ENCODE results near the gene CRNN.

The CRNN gene

GRCh38 chr1:152415454-152416227 lies 1.6 kb upstream of the CRNN start:
- no peaks in the 10 kb centered on the region for H3K36me3 ChIP-seq (ENCODE audit: control insufficient read depth, insufficient read depth, low read length)
- H3K27me3 ChIP-seq (ENCODE audit: control insufficient read depth, insufficient read depth, low read length) = no peaks in the 10 kb centered on the region
- peaks cover 22% of the 10 kb centered on the region for H3K9me3 ChIP-seq (ENCODE audit: control insufficient read depth, insufficient read depth, low read length)
- H3K4me3 ChIP-seq (ENCODE audit: low read depth, low read length) = no peak overlapping the region
- H3K4me1 ChIP-seq (ENCODE audit: control insufficient read depth, insufficient read depth, low read length) = no peaks in the 10 kb centered on the region
- no peak overlapping the region for H3K9ac ChIP-seq (ENCODE audit: low read depth, low read length)

DNA sequence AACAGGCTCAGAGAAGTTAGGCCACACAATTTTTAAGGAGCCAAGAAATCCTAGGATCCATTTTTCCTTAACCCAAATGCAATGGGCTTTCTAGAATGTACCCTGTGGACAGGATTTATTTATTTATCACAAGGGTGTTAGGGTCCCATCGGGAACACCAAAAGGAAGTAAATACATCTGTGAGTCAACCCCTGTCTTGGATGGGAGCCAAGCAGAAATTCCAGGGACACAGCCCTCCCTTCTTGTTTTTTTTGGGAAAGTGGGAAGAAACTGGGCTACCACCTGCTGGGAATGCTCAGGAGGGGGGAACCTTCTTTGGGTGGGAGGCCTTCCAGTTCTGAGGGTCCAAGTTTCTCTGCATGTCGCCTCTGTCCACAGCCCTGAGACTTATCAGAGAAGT lies 1.3 kb downstream of the CRNN start:
- no peaks in the 10 kb centered on the region for H3K4me1 ChIP-seq (ENCODE audit: control insufficient read depth, insufficient read depth, low read length)
- no peaks in the 10 kb centered on the region for H3K27me3 ChIP-seq (ENCODE audit: control insufficient read depth, insufficient read depth, low read length)
- H3K4me3 ChIP-seq (ENCODE audit: low read depth, low read length) = no peak overlapping the region
- H3K9ac ChIP-seq (ENCODE audit: low read depth, low read length) = no peak overlapping the region
- no peaks in the 10 kb centered on the region for H3K36me3 ChIP-seq (ENCODE audit: control insufficient read depth, insufficient read depth, low read length)
- H3K9me3 ChIP-seq (ENCODE audit: control insufficient read depth, insufficient read depth, low read length) = peaks cover 28% of the 10 kb centered on the region

GRCh38 chr1:152411134-152411533 lies 2.9 kb downstream of the CRNN start:
- H3K9me3 ChIP-seq (ENCODE audit: control insufficient read depth, insufficient read depth, low read length) = peaks cover 32% of the 10 kb centered on the region
- no peak overlapping the region for H3K4me3 ChIP-seq (ENCODE audit: low read depth, low read length)
- H3K9ac ChIP-seq (ENCODE audit: low read depth, low read length) = no peak overlapping the region
- H3K4me1 ChIP-seq (ENCODE audit: control insufficient read depth, insufficient read depth, low read length) = no peaks in the 10 kb centered on the region
- no peaks in the 10 kb centered on the region for H3K36me3 ChIP-seq (ENCODE audit: control insufficient read depth, insufficient read depth, low read length)
- no peaks in the 10 kb centered on the region for H3K27me3 ChIP-seq (ENCODE audit: control insufficient read depth, insufficient read depth, low read length)

DNA sequence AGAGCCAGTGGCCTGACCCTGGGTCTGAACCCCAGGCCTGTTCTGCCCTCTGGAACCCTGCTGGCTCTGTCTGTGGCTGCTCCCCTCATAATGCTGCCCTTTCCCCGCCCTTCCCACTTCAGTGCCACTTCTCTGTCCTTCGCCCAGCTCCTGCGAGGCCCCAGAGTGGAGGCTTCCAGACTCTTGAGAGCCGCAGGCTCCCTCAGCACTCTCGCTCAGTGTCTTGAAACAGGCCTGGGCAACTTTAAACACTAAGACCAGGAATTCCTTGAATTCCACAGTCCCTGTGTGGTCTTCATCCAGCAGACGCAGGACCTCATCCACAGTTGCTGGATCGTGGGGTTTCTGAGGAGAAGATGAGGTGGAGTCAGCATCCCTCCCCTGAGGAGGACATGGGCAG lies 3.5 kb downstream of the CRNN start:
- no peaks in the 10 kb centered on the region for H3K27me3 ChIP-seq (ENCODE audit: control insufficient read depth, insufficient read depth, low read length)
- no peaks in the 10 kb centered on the region for H3K36me3 ChIP-seq (ENCODE audit: control insufficient read depth, insufficient read depth, low read length)
- peaks cover 29% of the 10 kb centered on the region for H3K9me3 ChIP-seq (ENCODE audit: control insufficient read depth, insufficient read depth, low read length)
- no peak overlapping the region for H3K4me3 ChIP-seq (ENCODE audit: low read depth, low read length)
- no peak overlapping the region for H3K9ac ChIP-seq (ENCODE audit: low read depth, low read length)
- H3K4me1 ChIP-seq (ENCODE audit: control insufficient read depth, insufficient read depth, low read length) = no peaks in the 10 kb centered on the region

- Histone ChIP-seq H3K9me3 (ENCODE audit: control insufficient read depth, insufficient read depth, low read length) (peaks cover 27% of the 10 kb centered on the region), H3K36me3 (ENCODE audit: control insufficient read depth, insufficient read depth, low read length) (no peaks in the 10 kb centered on the region), H3K4me3 (ENCODE audit: low read depth, low read length) (no peak overlapping the region), H3K9ac (ENCODE audit: low read depth, low read length) (no peak overlapping the region), H3K4me1 (ENCODE audit: control insufficient read depth, insufficient read depth, low read length) (no peaks in the 10 kb centered on the region), H3K27me3 (ENCODE audit: control insufficient read depth, insufficient read depth, low read length) (no peaks in the 10 kb centered on the region)
Measured at GRCh38 chr1:152410028-152410427, 4.0 kb downstream of the CRNN start.

DNA sequence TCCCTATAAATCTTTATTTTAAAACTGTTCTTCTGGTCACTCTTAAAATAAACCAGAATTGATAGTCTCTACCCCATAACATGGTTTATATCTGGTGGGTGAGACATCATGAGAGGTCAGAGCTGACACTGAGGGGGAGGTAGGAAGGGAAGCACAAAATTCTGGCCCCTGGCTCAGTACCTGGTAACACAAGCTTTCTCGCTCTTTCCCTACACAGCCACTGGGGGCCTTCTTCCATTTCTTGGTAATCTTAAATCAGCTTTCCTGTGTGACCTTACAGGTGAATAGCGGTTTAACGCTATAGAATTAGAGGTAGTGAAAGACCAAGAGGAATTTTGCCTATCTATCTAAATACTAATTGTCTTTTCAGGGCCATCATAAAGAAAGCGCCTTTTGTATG lies 5.4 kb downstream of the CRNN start:
- no peak overlapping the region for H3K4me3 ChIP-seq (ENCODE audit: low read depth, low read length)
- H3K9me3 ChIP-seq (ENCODE audit: control insufficient read depth, insufficient read depth, low read length) = peaks cover 27% of the 10 kb centered on the region
- no peaks in the 10 kb centered on the region for H3K27me3 ChIP-seq (ENCODE audit: control insufficient read depth, insufficient read depth, low read length)

DNA sequence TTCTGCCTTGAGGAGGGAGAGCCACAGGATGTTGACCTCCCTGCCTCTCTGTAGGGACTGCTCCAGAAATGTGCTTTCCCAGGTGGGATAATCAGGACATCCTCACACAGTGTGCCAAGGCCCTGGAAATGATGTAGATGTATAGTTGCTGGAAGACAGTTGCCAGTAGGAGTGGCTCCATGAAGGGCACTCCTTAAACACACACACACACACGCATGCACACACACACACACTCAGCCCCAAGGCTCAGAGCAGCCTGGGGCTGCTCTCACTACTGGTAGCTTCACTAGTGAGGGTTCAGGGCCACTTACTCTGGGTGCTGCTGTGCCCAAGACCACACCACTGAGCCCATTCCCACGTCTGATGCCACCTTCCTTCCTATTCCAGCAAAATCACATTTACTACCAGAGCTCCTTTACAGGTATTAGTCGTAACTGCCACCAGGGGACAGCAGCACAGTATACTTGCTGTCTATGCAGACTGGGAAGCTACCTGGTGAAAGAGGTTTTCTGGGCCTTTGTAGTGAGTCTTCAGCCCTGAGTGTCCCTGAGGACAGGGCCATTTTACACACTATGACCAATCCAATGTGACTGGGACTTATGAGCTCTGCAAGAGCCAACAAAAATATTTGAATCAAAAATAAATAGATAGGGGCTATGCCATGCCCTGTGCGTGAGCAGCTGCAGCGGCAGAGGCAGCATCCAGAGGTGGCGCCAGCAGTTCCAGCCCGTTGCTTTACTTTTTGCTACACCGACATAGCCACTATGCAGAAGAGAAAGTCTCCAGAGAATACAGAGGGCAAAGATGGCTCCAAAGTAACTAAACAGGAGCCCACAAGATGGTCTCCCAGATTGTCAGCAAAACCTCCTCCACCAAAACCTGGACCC lies 15.0 kb downstream of the CRNN start:
- no peak overlapping the region for H3K4me3 ChIP-seq (ENCODE audit: low read depth, low read length)
- H3K9ac ChIP-seq (ENCODE audit: low read depth, low read length) = no peak overlapping the region
- H3K36me3 ChIP-seq (ENCODE audit: control insufficient read depth, insufficient read depth, low read length) = no peaks in the 10 kb centered on the region
- H3K9me3 ChIP-seq (ENCODE audit: control insufficient read depth, insufficient read depth, low read length) = peaks cover 10% of the 10 kb centered on the region
- H3K27me3 ChIP-seq (ENCODE audit: control insufficient read depth, insufficient read depth, low read length) = no peaks in the 10 kb centered on the region
- no peaks in the 10 kb centered on the region for H3K4me1 ChIP-seq (ENCODE audit: control insufficient read depth, insufficient read depth, low read length)

More for the DNA sequence above, 5.4 kb downstream of the CRNN start:
- Histone ChIP-seq H3K36me3 (ENCODE audit: control insufficient read depth, insufficient read depth, low read length) (no peaks in the 10 kb centered on the region), H3K4me1 (ENCODE audit: control insufficient read depth, insufficient read depth, low read length) (no peaks in the 10 kb centered on the region), H3K9ac (ENCODE audit: low read depth, low read length) (no peak overlapping the region)

- H3K27me3 ChIP-seq (ENCODE audit: control insufficient read depth, insufficient read depth, low read length) = no peaks in the 10 kb centered on the region
- H3K36me3 ChIP-seq (ENCODE audit: control insufficient read depth, insufficient read depth, low read length) = no peaks in the 10 kb centered on the region
- peaks cover 10% of the 10 kb centered on the region for H3K9me3 ChIP-seq (ENCODE audit: control insufficient read depth, insufficient read depth, low read length)
- no peak overlapping the region for H3K9ac ChIP-seq (ENCODE audit: low read depth, low read length)
- no peak overlapping the region for H3K4me3 ChIP-seq (ENCODE audit: low read depth, low read length)
- no peaks in the 10 kb centered on the region for H3K4me1 ChIP-seq (ENCODE audit: control insufficient read depth, insufficient read depth, low read length)
Measured at GRCh38 chr1:152397474-152397873, 16.6 kb downstream of the CRNN start.

GRCh38 chr1:152394151-152394550 lies 19.9 kb downstream of the CRNN start:
- no peaks in the 10 kb centered on the region for H3K27me3 ChIP-seq (ENCODE audit: control insufficient read depth, insufficient read depth, low read length)
- H3K9ac ChIP-seq (ENCODE audit: low read depth, low read length) = no peak overlapping the region
- H3K36me3 ChIP-seq (ENCODE audit: control insufficient read depth, insufficient read depth, low read length) = no peaks in the 10 kb centered on the region
- H3K4me3 ChIP-seq (ENCODE audit: low read depth, low read length) = no peak overlapping the region
- no peaks in the 10 kb centered on the region for H3K4me1 ChIP-seq (ENCODE audit: control insufficient read depth, insufficient read depth, low read length)
- peaks cover 17% of the 10 kb centered on the region for H3K9me3 ChIP-seq (ENCODE audit: control insufficient read depth, insufficient read depth, low read length)

GRCh38 chr1:152392909-152393308 lies 21.2 kb downstream of the CRNN start:
- Histone ChIP-seq H3K9me3 (ENCODE audit: control insufficient read depth, insufficient read depth, low read length) (peaks cover 13% of the 10 kb centered on the region), H3K27me3 (ENCODE audit: control insufficient read depth, insufficient read depth, low read length) (no peaks in the 10 kb centered on the region), H3K4me1 (ENCODE audit: control insufficient read depth, insufficient read depth, low read length) (no peaks in the 10 kb centered on the region), H3K9ac (ENCODE audit: low read depth, low read length) (no peak overlapping the region), H3K4me3 (ENCODE audit: low read depth, low read length) (no peak overlapping the region), H3K36me3 (ENCODE audit: control insufficient read depth, insufficient read depth, low read length) (no peaks in the 10 kb centered on the region)

- H3K27me3 ChIP-seq (ENCODE audit: control insufficient read depth, insufficient read depth, low read length) = no peaks in the 10 kb centered on the region
- no peak overlapping the region for H3K9ac ChIP-seq (ENCODE audit: low read depth, low read length)
- no peaks in the 10 kb centered on the region for H3K36me3 ChIP-seq (ENCODE audit: control insufficient read depth, insufficient read depth, low read length)
- no peaks in the 10 kb centered on the region for H3K4me1 ChIP-seq (ENCODE audit: control insufficient read depth, insufficient read depth, low read length)
- no peak overlapping the region for H3K4me3 ChIP-seq (ENCODE audit: low read depth, low read length)
- peaks cover 19% of the 10 kb centered on the region for H3K9me3 ChIP-seq (ENCODE audit: control insufficient read depth, insufficient read depth, low read length)
Measured at GRCh38 chr1:152388889-152389288, 25.2 kb downstream of the CRNN start.

GRCh38 chr1:152386940-152387339 lies 27.1 kb downstream of the CRNN start:
- Histone ChIP-seq H3K9ac (ENCODE audit: low read depth, low read length) (no peak overlapping the region), H3K9me3 (ENCODE audit: control insufficient read depth, insufficient read depth, low read length) (peaks cover 23% of the 10 kb centered on the region), H3K36me3 (ENCODE audit: control insufficient read depth, insufficient read depth, low read length) (no peaks in the 10 kb centered on the region), H3K4me1 (ENCODE audit: control insufficient read depth, insufficient read depth, low read length) (no peaks in the 10 kb centered on the region), H3K4me3 (ENCODE audit: low read depth, low read length) (no peak overlapping the region), H3K27me3 (ENCODE audit: control insufficient read depth, insufficient read depth, low read length) (no peaks in the 10 kb centered on the region)
